Measurements from ENCODE around the gene CEP44. TPM values are rescaled to one million over a fixed set of nuclear protein-coding genes. Genes with fewer than 3 reads are reported as not detected.
"Not testable (repeated sequence)": the region's sequence is repeated elsewhere in the genome, so short reads cannot be mapped to it uniquely, and the experiment has no call there.

Gene CEP44, protein sequence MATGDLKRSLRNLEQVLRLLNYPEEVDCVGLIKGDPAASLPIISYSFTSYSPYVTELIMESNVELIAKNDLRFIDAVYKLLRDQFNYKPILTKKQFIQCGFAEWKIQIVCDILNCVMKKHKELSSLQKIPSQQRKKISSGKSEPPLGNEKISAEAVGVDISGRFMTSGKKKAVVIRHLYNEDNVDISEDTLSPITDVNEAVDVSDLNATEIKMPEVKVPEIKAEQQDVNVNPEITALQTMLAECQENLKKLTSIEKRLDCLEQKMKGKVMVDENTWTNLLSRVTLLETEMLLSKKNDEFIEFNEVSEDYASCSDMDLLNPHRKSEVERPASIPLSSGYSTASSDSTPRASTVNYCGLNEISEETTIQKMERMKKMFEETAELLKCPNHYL
- 5.8 and 6.8 TPM in 2 replicates for total RNA-seq

DNA sequence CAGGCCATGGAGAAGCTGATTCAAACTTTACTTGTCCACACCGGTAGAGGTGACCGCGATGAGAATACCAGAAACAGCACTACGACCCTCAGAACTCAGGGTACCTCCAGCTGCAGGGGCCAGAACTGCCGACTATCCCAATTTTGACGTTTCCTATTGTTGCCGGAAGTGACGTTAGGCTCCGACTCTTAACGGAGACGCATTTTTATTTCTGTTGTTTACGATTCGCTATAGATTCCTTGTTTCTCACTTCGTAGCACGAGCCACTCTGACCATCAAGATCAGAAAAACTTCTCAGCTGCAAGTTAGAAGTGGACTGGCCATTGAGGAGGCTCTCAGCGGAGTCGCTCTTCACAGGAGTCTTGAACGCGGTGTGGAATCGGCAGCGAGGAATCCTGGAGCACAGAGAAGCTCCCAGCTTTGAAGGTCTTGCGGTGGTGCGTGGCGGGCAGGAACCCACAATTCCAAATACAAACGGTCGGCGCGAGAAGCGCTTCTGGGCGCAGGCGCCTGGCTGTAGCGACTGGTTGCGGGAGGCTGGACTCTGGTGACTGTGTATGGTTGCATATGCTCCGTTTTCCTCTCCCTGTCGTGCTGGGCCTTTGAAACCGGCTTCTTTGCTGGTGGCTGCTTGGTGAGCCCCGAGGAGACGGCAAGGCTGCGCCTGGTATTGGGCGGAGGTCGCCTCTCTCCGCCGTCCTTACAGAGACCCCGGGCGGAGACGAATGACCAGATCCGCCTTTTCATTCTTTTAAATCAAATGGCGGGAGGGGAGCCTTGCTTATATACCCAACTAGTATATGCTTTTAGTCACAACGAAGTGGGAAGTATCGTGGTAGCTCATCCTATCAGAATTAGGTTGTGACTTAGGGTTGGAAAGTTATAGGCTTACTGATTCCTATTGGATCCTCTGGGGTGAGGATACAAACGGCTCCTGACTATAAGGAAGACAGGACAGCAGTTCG is at the start of gene CEP44, which contains the start of gene FBXO8:
Gene CEP44, plus strand, starts transcription at position 405 of the 965 bp plus-strand sequence. CDS start 15,211 bp downstream, outside the sequence.
Gene FBXO8, minus strand, starts transcription at position 161 of the 965 bp plus-strand sequence. CDS start 20,575 bp downstream, outside the sequence.
- peak; percentile 82 to 86 for DNase-seq (ENCODE audit: low read depth in 2 of 2)

DNA sequence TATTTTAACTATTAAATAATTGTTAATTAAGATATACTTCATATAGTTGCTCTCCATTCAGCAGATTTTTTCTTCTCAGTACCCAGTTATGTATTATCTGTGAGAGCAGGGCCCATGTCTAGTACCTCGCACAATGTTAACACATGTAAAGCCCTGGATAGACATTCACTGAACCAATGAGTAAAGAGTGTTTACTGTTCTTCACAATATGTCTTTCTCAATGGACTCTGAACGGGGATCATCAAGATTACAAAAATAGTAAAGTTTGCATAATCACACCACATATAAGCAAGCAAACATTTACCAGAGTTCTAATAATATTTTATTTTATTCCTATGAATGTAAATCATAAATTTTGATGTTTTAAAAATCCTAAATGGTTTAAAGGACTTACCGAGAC is 47.4 kb upstream of the CEP44 start:
- no peak for DNase-seq (ENCODE audit: low read depth in 2 of 2)

- no peak for DNase-seq (ENCODE audit: low read depth in 2 of 2)
Observed at GRCh38 chr4:174241162-174241561, 42.5 kb upstream of the CEP44 start.

DNA sequence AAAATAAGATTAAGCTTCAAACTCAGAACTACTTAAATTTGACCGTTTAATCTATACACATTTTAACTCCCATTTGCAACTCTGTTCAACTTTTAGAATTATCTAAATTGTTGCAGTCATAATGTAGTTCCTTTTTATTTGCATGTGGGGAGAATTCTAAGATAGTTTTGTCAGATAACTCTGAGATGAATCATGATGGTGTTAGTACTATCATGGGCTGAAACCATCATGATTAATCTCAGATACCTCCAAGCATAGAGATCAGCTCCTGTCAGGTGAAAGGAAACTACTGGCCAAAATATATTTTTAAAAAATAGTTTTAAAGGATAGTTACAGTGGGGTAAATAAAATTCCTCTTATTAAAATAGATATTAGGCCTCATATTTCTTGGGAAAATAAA is 39.3 kb upstream of the CEP44 start:
- DNase-seq (ENCODE audit: low read depth in 2 of 2), result no peak

- DNase-seq (ENCODE audit: low read depth in 2 of 2), result no peak
Observed at GRCh38 chr4:174245714-174246113, 38.0 kb upstream of the CEP44 start.

GRCh38 chr4:174248407-174248806 is 35.3 kb upstream of the CEP44 start:
- no peak for DNase-seq (ENCODE audit: low read depth in 2 of 2)

DNA sequence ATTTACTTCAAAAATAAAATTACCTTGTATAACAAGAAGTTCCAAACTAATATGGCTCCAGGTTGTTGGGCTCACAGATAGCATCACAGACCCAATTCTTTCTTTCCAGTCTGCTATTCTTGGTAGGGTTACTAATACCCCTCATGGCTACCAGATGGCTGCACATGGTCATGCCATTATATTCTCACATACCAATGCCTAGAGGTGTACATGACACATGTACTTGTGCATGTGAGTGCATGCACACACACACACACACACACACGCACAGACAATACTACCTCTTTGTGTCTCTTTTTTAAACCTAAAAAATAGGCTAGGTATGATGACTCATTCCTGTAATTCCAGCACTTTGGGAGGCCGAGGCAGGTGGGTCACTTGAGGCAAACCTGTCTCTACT is 31.3 kb upstream of the CEP44 start:
- DNase-seq (ENCODE audit: low read depth in 2 of 2), result no peak

- no peak for DNase-seq (ENCODE audit: low read depth in 2 of 2)
Observed at GRCh38 chr4:174254613-174255012, 29.1 kb upstream of the CEP44 start.

- no peak for DNase-seq (ENCODE audit: low read depth in 2 of 2)
Observed at GRCh38 chr4:174255374-174255773, 28.3 kb upstream of the CEP44 start.

DNA sequence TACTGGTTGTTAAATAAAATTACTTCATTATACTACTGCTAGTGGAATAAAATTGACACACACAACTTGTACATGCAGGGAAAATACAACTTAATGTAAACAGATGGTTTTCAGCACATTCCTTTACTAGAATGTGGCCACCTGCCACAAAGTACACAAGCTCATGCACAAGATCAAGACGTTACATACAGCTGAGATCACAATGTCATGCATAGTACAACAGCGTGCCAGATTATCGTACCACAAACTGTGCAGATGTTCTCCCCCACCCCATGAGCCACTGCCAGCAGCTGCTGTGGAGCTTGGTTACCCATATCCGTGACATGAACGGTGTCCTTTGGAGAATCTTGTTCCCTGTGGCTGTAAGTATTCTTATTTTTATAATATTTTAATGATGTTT is 27.9 kb upstream of the CEP44 start:
- no peak for DNase-seq (ENCODE audit: low read depth in 2 of 2)

DNA sequence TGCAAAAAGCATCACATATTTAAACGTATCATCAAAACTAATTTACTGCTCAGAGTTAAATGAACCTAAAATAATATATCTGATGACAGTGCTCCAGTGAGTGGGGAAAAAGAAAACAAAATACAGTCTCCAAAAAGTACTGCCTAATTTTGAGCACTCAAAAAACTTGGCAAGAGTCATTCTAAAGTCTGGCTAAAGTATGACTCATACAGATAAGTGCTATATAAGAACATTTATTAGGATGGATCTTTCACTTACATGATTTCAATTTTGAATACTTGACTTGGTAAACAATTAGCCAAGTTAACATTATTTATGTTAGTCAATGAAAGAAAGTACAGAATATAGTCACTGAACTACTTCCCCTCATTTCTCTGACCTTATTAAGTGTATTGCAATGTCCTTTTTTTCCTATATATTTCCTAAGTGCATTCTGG is 27.4 kb upstream of the CEP44 start:
- DNase-seq (ENCODE audit: low read depth in 2 of 2), result peak in 1 of 2 donors; percentile 4

DNA sequence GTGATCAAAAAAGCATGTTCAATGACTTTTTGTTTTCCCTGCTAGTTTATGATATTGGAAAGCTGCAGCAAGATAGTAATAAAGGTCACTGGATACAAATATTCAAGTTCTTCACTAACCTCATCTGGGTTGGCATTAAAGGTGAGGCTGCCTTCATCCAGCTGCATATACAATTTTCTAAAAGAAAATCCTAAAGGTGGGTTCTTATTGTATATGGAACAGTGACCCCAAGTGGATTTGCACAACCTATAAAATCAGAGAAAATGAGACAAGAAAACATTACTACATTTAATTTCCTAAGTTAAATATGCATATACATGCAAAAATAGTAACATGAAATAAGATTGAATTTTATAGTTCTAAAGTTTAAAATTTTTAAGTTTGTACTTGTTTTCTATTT is 24.1 kb upstream of the CEP44 start:
- DNase-seq (ENCODE audit: low read depth in 2 of 2), result no peak

DNA sequence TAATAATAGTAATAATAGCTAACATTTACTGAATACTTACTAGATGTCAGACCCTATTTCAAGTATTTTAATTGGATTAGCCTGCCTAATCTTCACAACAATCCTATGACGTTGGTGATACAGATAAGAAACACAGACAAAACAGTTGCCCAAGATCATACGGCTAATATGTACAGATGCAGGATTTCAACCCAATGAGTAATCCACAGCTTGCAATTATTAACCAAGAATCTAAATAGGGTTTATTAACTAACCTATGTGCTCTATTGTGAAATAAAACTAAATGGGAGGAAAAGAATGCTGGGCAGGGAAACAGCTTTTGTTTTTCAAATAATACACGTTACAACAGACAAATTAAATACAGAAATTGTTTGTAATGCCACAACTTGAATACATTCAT is 23.6 kb upstream of the CEP44 start:
- DNase-seq (ENCODE audit: low read depth in 2 of 2), result peak in 1 of 2 donors; percentile 4

DNA sequence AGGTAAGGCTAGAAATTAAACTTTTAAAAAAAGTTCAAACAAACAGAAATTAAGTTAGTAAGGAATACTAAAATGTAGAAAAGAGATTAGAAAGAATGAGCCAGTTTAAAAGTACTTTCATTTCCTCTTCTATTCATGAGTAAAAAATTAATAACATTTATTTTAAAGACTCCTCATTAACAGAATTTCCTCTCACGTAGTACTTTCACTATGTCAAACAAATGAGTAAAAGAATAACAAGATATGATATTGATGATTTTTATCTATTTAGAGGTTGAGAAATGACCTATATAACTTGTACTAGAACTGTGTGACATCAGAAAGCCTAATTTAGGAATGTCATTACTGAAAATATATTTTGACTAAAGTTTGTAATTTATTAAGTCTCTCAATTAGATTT is 22.3 kb upstream of the CEP44 start:
- not testable (repeated sequence) for DNase-seq (ENCODE audit: low read depth in 2 of 2)

- no peak for DNase-seq (ENCODE audit: low read depth in 2 of 2)
Observed at GRCh38 chr4:174262624-174263444, 20.9 kb upstream of the CEP44 start.

DNA sequence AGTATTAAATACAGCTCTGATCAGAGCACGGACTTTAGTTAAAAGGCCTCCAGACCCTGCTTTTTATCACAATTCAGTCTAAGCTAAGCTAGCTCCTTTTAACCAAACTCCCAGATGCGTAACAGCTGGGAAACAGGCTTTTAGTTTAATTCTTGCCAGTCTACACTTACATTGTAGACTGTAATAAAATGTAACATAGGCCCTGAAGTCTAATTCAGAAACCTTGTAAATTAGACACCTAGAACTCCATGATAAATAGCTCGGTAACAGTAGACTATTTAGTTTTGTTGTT is 20.3 kb upstream of the CEP44 start:
- DNase-seq (ENCODE audit: low read depth in 2 of 2), result no peak

DNA sequence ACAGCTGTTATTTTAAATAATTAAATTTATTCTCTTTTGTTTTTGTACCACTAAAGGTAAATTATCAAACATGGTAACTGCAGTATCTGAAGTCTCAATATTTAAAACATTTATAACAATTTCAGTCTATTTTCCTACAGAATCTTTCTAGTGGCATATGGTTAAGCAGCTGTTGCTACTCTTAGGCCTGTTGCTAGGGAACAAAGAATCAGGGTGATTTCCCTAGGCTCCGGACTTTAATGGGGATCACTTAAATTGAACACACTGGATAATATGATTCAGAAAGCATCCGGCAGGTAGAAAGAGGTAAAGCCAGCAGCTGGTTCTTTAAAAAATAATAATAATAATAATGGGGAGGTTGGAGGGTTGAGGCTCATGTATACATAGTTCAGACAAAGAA is 17.8 kb upstream of the CEP44 start:
- no peak for DNase-seq (ENCODE audit: low read depth in 2 of 2)

DNA sequence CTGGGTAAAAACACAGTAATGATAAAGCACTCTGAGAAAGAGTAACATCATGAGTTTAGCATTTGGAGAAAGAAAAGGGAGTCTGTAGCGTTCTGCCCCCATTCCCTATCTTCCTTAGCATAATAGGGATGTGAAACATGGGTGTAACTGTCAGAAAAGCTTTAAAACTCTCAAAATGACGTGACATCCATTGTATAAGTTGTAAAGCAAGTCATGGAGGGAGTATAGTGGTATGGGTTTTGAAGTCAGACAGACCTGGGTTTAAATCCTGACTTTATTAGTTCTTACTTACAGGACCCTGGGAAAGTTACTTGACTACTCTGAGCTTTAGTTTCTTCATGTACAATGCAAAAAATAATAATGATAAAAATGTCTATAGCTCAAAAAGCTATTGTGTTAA is 17.3 kb upstream of the CEP44 start:
- no peak for DNase-seq (ENCODE audit: low read depth in 2 of 2)

DNA sequence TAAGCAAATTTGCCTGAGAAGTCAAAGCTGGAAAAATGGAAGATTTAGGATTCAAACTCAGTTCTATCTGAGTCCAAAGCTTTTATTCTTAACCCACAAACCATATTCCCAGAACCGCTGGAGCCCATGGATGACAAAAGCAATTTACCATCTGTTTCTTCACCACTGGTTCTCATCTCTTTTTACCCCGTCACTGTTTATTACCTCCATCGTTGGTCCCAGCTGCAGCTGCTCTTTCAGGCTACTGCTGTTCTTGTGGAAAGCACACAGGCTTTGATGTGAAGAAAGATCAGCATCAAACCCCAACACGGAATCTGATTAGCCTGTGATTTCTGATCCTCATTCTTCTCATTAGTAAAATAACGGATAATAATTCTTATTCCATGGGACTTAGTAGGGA is 9.8 kb upstream of the CEP44 start:
- no peak for DNase-seq (ENCODE audit: low read depth in 2 of 2)

- DNase-seq (ENCODE audit: low read depth in 2 of 2), result no peak
Observed at GRCh38 chr4:174274436-174274835, 9.3 kb upstream of the CEP44 start.

GRCh38 chr4:174275101-174275500 is 8.6 kb upstream of the CEP44 start:
- DNase-seq (ENCODE audit: low read depth in 2 of 2), result no peak

- no peak for DNase-seq (ENCODE audit: low read depth in 2 of 2)
Observed at GRCh38 chr4:174277433-174277832, 6.3 kb upstream of the CEP44 start.

Measured in lung microvascular endothelial cell (primary cell).